Neural cell (in vitro differentiated cells): ENCODE data around the gene S100Z. TPM values are rescaled to one million over a fixed set of nuclear protein-coding genes. Genes with fewer than 3 reads are reported as not detected.
"Not testable (repeated sequence)": the region's sequence is repeated elsewhere in the genome, so short reads cannot be mapped to it uniquely, and the experiment has no call there.

Source experiments
- H2AFZ ChIP-seq: fragments of 200-600, 300-800 bp; sonication (generic), shearing (Covaris generic); 2 replicates; pipeline ENCODE4 v1.6.0; 2014; ENCODE audit warnings: low read depth, mild to moderate bottlenecking, antibody characterized with exemption, low read length, moderate library complexity
- H3F3A ChIP-seq: fragments of 200-600 bp; shearing (Covaris generic); 2 replicates; pipeline ENCODE4 v1.6.1; 2016; ENCODE audit warnings: mild to moderate bottlenecking, moderate library complexity, mixed read lengths, antibody characterized with exemption, low read length; ENCODE audit not compliant: insufficient read depth, poor library complexity, severe bottlenecking
- H3K27ac ChIP-seq: fragments of 200-600, 300-800 bp; sonication (generic), shearing (Covaris generic); 2 replicates; pipeline ENCODE4 v1.5.1; 2014; ENCODE audit warnings: mild to moderate bottlenecking, low read length, moderate library complexity
- H3K27me3 ChIP-seq: fragments of 300-800, 200-600 bp; sonication (generic), shearing (Covaris generic); 2 replicates; pipeline ENCODE4 v1.6.0; 2014; ENCODE audit warnings: mild to moderate bottlenecking, low read depth, low read length, moderate library complexity; ENCODE audit not compliant: insufficient read depth
- H3K36me3 ChIP-seq: fragments of 300-800, 200-600 bp; sonication (generic), shearing (Covaris generic); 2 replicates; pipeline ENCODE4 v1.5.1; 2014; ENCODE audit warnings: mild to moderate bottlenecking, antibody characterized with exemption, low read length, moderate library complexity; ENCODE audit not compliant: insufficient read depth
- H3K4me2 ChIP-seq: fragments of 300-800, 200-600 bp; sonication (generic), shearing (Covaris generic); 2 replicates; pipeline ENCODE4 v1.6.0; 2014; ENCODE audit warnings: mild to moderate bottlenecking, low read length
- H3K4me3 ChIP-seq: fragments of 300-800, 200-600 bp; sonication (generic), shearing (Covaris generic); 2 replicates; pipeline ENCODE4 v1.5.1; 2014; ENCODE audit warnings: mild to moderate bottlenecking, low read length, moderate library complexity
- H3K79me2 ChIP-seq: fragments of 200-600 bp; shearing (Covaris generic); replicated peaks from 2 replicates; pipeline ENCODE4 v1.6.0; 2014; ENCODE audit warnings: mild to moderate bottlenecking, low read length, moderate library complexity; ENCODE audit not compliant: insufficient read depth
- H3K9ac ChIP-seq: fragments of 300-800, 200-600 bp; sonication (generic), shearing (Covaris generic); 2 replicates; pipeline ENCODE4 v1.6.1; 2016; ENCODE audit warnings: mild to moderate bottlenecking, low read length, mixed read lengths
- H3K9me2 ChIP-seq: fragments of 200-600 bp; shearing (Covaris generic); 2 replicates; pipeline ENCODE4 v1.6.1; 2016; ENCODE audit warnings: mild to moderate bottlenecking, low read length, mixed read lengths; ENCODE audit not compliant: insufficient read depth
- H3K9me3 ChIP-seq: fragments of 200-600, 300-800 bp; sonication (generic), shearing (Covaris generic); 2 replicates; pipeline ENCODE4 v1.6.1; 2016; ENCODE audit warnings: mild to moderate bottlenecking, mixed run types, low read length, moderate library complexity, mixed read lengths
- H4K20me1 ChIP-seq: fragments of 200-600 bp; shearing (Covaris generic); 2 replicates; pipeline ENCODE4 v1.6.1; 2016; ENCODE audit warnings: mild to moderate bottlenecking, mixed run types; ENCODE audit not compliant: insufficient read depth
- EP300 ChIP-seq: fragments of 450-650 bp; conservative IDR thresholded peaks from 2 replicates; pipeline ENCODE4 v1.6.1; 2014; ENCODE audit warnings: antibody characterized with exemption, mild to moderate bottlenecking, moderate library complexity; ENCODE audit not compliant: poor library complexity, severe bottlenecking
- EZH2 ChIP-seq: fragments of 200-600, 300-800 bp; shearing (Covaris generic), sonication (generic); IDR thresholded peaks from 2 replicates; pipeline ENCODE4 v1.6.1; 2014; ENCODE audit warnings: antibody characterized with exemption, low read length, borderline replicate concordance, mild to moderate bottlenecking; ENCODE audit not compliant: insufficient read depth, poor library complexity, severe bottlenecking
- MXI1 ChIP-seq: fragments of 450-650 bp; conservative IDR thresholded peaks from 2 replicates; pipeline ENCODE4 v1.6.1; 2014; ENCODE audit warnings: antibody characterized with exemption, mild to moderate bottlenecking; ENCODE audit not compliant: poor library complexity, severe bottlenecking
- POLR2AphosphoS5 ChIP-seq: IDR thresholded peaks from 2 replicates; pipeline ENCODE4 v1.6.1; 2012
- RAD21 ChIP-seq: fragments of 450-650 bp; conservative IDR thresholded peaks from 2 replicates; pipeline ENCODE4 v1.6.1; 2014; ENCODE audit warnings: antibody characterized with exemption, mild to moderate bottlenecking, moderate library complexity
- SMC3 ChIP-seq: fragments of 450-650 bp; conservative IDR thresholded peaks from 2 replicates; pipeline ENCODE4 v1.6.1; 2014; ENCODE audit warnings: antibody characterized with exemption, mild to moderate bottlenecking, moderate library complexity; ENCODE audit not compliant: poor library complexity
- TAF1 ChIP-seq: IDR thresholded peaks from 2 replicates; pipeline ENCODE4 v1.6.1; 2012; ENCODE audit warnings: low read depth
- polyA plus RNA-seq: library from polyadenylated mRNA; depleted of rRNA; stranded (reverse); fragments of >200 nt; gene quantifications from 2 replicates; pipeline ENCODE4 v1.2.3, GENCODE V29; 2014
- TF ChIP-seq, protein P1 (sequence below): IDR thresholded peaks from 2 replicates; pipeline ENCODE4 v1.6.1; 2012; ENCODE audit warnings: borderline replicate concordance
- TF ChIP-seq, protein P2 (sequence below): fragments of 450-650 bp; IDR thresholded peaks from 2 replicates; pipeline ENCODE4 v1.5.1; 2014; ENCODE audit warnings: antibody characterized with exemption, mild to moderate bottlenecking, moderate library complexity; ENCODE audit not compliant: poor library complexity, severe bottlenecking

The S100Z gene
- polyA plus RNA-seq, 1 donor from 2014 or later: not detected

DNA sequence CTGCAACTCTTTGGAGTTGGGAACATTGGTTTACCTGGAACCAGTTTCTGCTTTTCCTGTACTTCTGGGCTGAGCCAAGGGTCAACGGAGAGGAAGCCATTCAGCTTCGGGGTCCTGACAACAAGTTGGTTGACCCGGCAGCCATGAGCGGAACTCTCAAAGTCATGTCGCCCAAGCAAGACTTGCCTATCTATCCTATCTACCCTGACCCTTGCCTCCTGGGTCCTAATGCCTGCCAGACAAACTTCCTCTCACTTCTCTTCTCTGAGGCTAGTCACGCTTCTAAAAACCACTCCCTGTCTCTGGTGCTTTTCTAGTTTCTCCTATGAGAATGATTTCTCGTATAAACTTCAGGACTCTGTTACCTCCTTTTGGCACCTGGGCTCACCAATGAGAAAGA lies 58.4 kb downstream of the S100Z start:
- TF ChIP-seq, protein P1, sequence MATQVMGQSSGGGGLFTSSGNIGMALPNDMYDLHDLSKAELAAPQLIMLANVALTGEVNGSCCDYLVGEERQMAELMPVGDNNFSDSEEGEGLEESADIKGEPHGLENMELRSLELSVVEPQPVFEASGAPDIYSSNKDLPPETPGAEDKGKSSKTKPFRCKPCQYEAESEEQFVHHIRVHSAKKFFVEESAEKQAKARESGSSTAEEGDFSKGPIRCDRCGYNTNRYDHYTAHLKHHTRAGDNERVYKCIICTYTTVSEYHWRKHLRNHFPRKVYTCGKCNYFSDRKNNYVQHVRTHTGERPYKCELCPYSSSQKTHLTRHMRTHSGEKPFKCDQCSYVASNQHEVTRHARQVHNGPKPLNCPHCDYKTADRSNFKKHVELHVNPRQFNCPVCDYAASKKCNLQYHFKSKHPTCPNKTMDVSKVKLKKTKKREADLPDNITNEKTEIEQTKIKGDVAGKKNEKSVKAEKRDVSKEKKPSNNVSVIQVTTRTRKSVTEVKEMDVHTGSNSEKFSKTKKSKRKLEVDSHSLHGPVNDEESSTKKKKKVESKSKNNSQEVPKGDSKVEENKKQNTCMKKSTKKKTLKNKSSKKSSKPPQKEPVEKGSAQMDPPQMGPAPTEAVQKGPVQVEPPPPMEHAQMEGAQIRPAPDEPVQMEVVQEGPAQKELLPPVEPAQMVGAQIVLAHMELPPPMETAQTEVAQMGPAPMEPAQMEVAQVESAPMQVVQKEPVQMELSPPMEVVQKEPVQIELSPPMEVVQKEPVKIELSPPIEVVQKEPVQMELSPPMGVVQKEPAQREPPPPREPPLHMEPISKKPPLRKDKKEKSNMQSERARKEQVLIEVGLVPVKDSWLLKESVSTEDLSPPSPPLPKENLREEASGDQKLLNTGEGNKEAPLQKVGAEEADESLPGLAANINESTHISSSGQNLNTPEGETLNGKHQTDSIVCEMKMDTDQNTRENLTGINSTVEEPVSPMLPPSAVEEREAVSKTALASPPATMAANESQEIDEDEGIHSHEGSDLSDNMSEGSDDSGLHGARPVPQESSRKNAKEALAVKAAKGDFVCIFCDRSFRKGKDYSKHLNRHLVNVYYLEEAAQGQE: no peak
- TF ChIP-seq, protein P2, sequence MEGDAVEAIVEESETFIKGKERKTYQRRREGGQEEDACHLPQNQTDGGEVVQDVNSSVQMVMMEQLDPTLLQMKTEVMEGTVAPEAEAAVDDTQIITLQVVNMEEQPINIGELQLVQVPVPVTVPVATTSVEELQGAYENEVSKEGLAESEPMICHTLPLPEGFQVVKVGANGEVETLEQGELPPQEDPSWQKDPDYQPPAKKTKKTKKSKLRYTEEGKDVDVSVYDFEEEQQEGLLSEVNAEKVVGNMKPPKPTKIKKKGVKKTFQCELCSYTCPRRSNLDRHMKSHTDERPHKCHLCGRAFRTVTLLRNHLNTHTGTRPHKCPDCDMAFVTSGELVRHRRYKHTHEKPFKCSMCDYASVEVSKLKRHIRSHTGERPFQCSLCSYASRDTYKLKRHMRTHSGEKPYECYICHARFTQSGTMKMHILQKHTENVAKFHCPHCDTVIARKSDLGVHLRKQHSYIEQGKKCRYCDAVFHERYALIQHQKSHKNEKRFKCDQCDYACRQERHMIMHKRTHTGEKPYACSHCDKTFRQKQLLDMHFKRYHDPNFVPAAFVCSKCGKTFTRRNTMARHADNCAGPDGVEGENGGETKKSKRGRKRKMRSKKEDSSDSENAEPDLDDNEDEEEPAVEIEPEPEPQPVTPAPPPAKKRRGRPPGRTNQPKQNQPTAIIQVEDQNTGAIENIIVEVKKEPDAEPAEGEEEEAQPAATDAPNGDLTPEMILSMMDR: no peak
- TF ChIP-seq SMC3 (no peak), MXI1 (no peak), EZH2 (no peak), RAD21 (no peak), EP300 (no peak), POLR2AphosphoS5 (no peak), TAF1 (no peak)
- Histone ChIP-seq H3K9me3 (no peaks in the 10 kb centered on the region), H3K36me3 (no peaks in the 10 kb centered on the region), H3K27me3 (no peaks in the 10 kb centered on the region), H3K79me2 (no peaks in the 10 kb centered on the region), H3K4me3 (no peak overlapping the region), H3K27ac (no peak overlapping the region), H4K20me1 (no peaks in the 10 kb centered on the region), H3K4me2 (no peak overlapping the region), H3K9me2 (no peaks in the 10 kb centered on the region), H3F3A (no peaks in the 10 kb centered on the region), H2AFZ (no peak overlapping the region), H3K9ac (no peak overlapping the region)

DNA sequence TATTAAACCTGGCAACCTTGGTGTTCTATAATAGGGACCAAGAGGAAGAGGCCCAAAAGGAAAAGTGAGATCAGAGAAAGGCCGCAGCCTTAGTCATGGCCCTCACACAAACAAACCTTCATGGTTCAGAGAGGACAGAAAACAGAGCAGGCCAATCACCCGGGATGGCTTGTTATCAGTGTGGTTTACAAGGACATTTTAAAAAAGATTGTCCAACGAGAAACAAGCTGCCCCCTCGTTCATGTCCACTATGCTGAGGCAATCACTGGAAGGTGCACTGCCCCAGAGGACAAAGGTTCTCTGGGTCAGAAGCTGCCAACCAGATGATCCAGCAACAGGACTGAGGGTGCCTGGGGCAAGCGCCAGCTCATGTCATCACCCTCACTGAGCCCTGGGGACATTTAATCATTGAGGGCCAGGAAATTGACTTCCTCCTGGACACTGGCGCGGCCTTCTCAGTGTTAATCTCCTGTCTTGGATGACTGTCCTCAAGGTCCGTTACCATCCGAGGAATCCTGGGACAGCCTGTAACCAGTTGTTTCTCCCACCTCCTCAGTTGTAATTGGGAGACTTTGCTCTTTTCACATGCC lies 60.6 kb downstream of the S100Z start:
- not testable (repeated sequence) for H3K27ac ChIP-seq, H3K79me2 ChIP-seq, H3K9me2 ChIP-seq, H3K9ac ChIP-seq, H3K9me3 ChIP-seq, H3K4me3 ChIP-seq, H4K20me1 ChIP-seq, H3K4me2 ChIP-seq, H2AFZ ChIP-seq, H3K27me3 ChIP-seq, H3F3A ChIP-seq, H3K36me3 ChIP-seq

DNA sequence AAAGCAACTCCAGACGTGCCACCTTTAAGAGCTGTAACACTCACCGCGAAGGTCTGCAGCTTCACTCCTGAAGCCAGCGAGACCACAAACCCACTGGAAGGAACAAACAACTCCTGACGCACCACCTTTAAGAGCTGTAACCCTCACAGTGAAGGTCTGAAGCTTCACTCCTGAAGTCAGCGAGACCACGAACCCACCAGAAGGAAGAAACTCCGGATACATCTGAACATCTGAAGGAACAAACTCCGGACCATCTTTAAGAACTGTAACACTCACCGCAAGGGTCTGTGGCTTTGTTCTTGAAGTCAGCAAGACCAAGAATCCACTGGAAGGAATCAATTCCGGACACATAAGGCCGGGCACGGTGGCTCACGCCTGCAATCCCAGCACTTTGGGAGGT lies 64.9 kb downstream of the S100Z start:
- H3K27ac ChIP-seq, H3F3A ChIP-seq: not testable (repeated sequence)

More for the DNA sequence above, 64.9 kb downstream of the S100Z start:
- H3K4me2 ChIP-seq, H2AFZ ChIP-seq, H3K79me2 ChIP-seq, H3K9me2 ChIP-seq, H3K9ac ChIP-seq, H4K20me1 ChIP-seq, H3K4me3 ChIP-seq, H3K27me3 ChIP-seq, H3K9me3 ChIP-seq, H3K36me3 ChIP-seq: not testable (repeated sequence)
